HepG2 (cell line): ENCODE data around the gene MAPK7. TPM values are rescaled to one million over a fixed set of nuclear protein-coding genes. Genes with fewer than 3 reads are reported as not detected.

Experiments used
- CAMTA2 ChIP-seq: sonication (generic); formaldehyde crosslinking; IDR thresholded peaks from 2 replicates; pipeline ENCODE4 v1.4.0; 2020; ENCODE audit warnings: mild to moderate bottlenecking, missing genetic modification reagents, borderline replicate concordance
- CCDC6 ChIP-seq: sonication (generic); formaldehyde crosslinking; IDR thresholded peaks from 2 replicates; pipeline ENCODE4 v1.8.1; 2022; ENCODE audit warnings: mild to moderate bottlenecking, missing genetic modification reagents, moderate library complexity
- DR1 ChIP-seq: sonication (generic); formaldehyde crosslinking; IDR thresholded peaks from 2 replicates; pipeline ENCODE4 v1.8.0; 2021; ENCODE audit warnings: mild to moderate bottlenecking, missing genetic modification reagents, inconsistent platforms
- FOSL1 ChIP-seq: sonication (generic); formaldehyde crosslinking; IDR thresholded peaks from 2 replicates; pipeline ENCODE4 v1.9.0; 2021; ENCODE audit warnings: missing genetic modification reagents, borderline replicate concordance
- RARA ChIP-seq: IDR thresholded peaks from 2 replicates; pipeline ENCODE4 v1.6.1; 2016; ENCODE audit warnings: missing genetic modification reagents, missing compliant biosample characterization
- ZKSCAN1 ChIP-seq: fragments of 150-350 bp; IDR thresholded peaks from 2 replicates; pipeline ENCODE4 v1.6.1; 2014; ENCODE audit warnings: low read length
- ZNF75D ChIP-seq: sonication (generic); formaldehyde crosslinking; IDR thresholded peaks from 2 replicates; pipeline ENCODE4 v1.8.1; 2023; ENCODE audit warnings: missing genetic modification reagents, mild to moderate bottlenecking, borderline replicate concordance
- polyA plus RNA-seq, 8 experiments: library from polyadenylated mRNA; depleted of rRNA in 3 of 8; stranded (reverse) in 7 of 8; unstranded in 1 of 8; fragments of >200 nt; fragmentation: Illumina TruSeq in 4 of 8; extraction: Trizol in 4 of 8; gene quantifications; 2 replicates each; pipeline versions ENCODE4 v1.2.1 to v1.2.3, GENCODE V29; 2011 to 2016; ENCODE audit warnings: low read depth in 4 of 8, missing spikeins in 1 of 8, mixed read lengths in 1 of 8; ENCODE audit not compliant: insufficient read depth in 1 of 8
- total RNA-seq, 5 experiments: library from RNA; depleted of rRNA; stranded (reverse); fragments of >200 nt; fragmentation: Illumina TruSeq; extraction: Trizol; gene quantifications; 2 replicates each; pipeline ENCODE4 v1.2.3, GENCODE V29; 2016; ENCODE audit warnings: low read depth in 1 of 5
- TF ChIP-seq, protein P1 (sequence below), 2 experiments: fragments of 450-650 bp in 1 of 2; sonication (generic) in 1 of 2; formaldehyde crosslinking in 1 of 2; IDR thresholded peaks; 2 replicates each; pipeline versions ENCODE4 v1.6.1 to v1.8.0; 2016 to 2022; ENCODE audit warnings: antibody characterized with exemption in 1 of 2, mild to moderate bottlenecking in 1 of 2, missing genetic modification reagents in 1 of 2
- TF ChIP-seq, protein P2 (sequence below): sonication (generic); formaldehyde crosslinking; IDR thresholded peaks from 2 replicates; pipeline ENCODE4 v1.4.0; 2020; ENCODE audit warnings: missing genetic modification reagents, borderline replicate concordance
- TF ChIP-seq, protein P3 (sequence below): sonication (generic); formaldehyde crosslinking; IDR thresholded peaks from 2 replicates; pipeline ENCODE4 v1.4.0; 2020; ENCODE audit warnings: mild to moderate bottlenecking, missing genetic modification reagents

The MAPK7 gene
- total and polyA plus RNA-seq, 2 of the 13 experiments (the other 11 are each of a cell fraction or from before 2014, with no cell fraction given): 2.9 to 5.9 TPM

DNA sequence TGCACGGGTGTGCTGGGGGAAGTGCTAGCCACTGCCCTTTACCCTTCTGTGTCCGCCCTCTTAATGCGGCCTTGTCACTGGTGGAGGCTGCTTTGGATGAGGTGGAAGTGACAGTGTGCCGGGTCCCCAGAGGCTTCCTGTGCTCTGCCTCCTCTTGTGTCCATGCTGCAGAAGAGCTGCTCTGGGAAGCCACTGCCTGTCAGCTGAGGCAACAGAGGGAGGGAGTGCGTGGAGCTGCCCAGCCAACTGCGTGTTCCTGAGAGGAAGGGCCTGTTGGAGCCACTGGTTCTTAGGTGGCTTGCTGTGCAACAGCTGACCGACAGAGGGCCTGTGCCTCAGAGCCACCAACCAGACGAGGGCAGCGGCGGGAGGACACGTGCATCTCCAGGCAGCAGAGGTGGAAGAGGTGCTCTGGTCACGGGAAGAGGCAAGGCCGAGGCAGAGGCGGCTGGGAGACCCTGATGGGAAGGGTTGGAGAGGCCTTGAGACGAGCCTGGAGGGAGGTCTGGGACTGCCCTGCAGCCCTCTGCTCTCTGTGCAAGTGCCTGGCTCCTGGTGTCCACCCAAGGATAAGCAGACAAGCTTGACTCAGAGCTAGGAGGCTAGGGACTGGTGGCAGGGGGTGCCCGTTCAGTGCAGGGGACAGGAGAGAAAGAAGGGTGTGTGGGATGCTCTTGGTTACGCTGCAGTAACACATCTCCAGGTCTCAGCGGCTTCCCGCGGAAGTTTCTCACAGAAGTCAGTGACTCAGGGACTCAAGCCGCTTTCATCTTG is 41.2 kb upstream of the MAPK7 start (continued):
- TF ChIP-seq, protein P1, sequence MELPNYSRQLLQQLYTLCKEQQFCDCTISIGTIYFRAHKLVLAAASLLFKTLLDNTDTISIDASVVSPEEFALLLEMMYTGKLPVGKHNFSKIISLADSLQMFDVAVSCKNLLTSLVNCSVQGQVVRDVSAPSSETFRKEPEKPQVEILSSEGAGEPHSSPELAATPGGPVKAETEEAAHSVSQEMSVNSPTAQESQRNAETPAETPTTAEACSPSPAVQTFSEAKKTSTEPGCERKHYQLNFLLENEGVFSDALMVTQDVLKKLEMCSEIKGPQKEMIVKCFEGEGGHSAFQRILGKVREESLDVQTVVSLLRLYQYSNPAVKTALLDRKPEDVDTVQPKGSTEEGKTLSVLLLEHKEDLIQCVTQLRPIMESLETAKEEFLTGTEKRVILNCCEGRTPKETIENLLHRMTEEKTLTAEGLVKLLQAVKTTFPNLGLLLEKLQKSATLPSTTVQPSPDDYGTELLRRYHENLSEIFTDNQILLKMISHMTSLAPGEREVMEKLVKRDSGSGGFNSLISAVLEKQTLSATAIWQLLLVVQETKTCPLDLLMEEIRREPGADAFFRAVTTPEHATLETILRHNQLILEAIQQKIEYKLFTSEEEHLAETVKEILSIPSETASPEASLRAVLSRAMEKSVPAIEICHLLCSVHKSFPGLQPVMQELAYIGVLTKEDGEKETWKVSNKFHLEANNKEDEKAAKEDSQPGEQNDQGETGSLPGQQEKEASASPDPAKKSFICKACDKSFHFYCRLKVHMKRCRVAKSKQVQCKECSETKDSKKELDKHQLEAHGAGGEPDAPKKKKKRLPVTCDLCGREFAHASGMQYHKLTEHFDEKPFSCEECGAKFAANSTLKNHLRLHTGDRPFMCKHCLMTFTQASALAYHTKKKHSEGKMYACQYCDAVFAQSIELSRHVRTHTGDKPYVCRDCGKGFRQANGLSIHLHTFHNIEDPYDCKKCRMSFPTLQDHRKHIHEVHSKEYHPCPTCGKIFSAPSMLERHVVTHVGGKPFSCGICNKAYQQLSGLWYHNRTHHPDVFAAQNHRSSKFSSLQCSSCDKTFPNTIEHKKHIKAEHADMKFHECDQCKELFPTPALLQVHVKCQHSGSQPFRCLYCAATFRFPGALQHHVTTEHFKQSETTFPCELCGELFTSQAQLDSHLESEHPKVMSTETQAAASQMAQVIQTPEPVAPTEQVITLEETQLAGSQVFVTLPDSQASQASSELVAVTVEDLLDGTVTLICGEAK (IDR thresholded peaks at IDR 0.05): no peak
- TF ChIP-seq, protein P1 (CRISPR knock-in tag; IDR thresholded peaks at IDR 0.05): peak; percentile 71; the same call in 1 of the 2 replicates
- TF ChIP-seq ZNF75D (no peak), FOSL1 (CRISPR knock-in tag) (no peak), CCDC6 (peak; percentile 73), ZKSCAN1 (no peak), CAMTA2 (CRISPR knock-in tag) (no peak), RARA (peak; percentile 52), DR1 (CRISPR knock-in tag) (peak; percentile 58; the same call in 1 of the 2 replicates)
- TF ChIP-seq, protein P2, sequence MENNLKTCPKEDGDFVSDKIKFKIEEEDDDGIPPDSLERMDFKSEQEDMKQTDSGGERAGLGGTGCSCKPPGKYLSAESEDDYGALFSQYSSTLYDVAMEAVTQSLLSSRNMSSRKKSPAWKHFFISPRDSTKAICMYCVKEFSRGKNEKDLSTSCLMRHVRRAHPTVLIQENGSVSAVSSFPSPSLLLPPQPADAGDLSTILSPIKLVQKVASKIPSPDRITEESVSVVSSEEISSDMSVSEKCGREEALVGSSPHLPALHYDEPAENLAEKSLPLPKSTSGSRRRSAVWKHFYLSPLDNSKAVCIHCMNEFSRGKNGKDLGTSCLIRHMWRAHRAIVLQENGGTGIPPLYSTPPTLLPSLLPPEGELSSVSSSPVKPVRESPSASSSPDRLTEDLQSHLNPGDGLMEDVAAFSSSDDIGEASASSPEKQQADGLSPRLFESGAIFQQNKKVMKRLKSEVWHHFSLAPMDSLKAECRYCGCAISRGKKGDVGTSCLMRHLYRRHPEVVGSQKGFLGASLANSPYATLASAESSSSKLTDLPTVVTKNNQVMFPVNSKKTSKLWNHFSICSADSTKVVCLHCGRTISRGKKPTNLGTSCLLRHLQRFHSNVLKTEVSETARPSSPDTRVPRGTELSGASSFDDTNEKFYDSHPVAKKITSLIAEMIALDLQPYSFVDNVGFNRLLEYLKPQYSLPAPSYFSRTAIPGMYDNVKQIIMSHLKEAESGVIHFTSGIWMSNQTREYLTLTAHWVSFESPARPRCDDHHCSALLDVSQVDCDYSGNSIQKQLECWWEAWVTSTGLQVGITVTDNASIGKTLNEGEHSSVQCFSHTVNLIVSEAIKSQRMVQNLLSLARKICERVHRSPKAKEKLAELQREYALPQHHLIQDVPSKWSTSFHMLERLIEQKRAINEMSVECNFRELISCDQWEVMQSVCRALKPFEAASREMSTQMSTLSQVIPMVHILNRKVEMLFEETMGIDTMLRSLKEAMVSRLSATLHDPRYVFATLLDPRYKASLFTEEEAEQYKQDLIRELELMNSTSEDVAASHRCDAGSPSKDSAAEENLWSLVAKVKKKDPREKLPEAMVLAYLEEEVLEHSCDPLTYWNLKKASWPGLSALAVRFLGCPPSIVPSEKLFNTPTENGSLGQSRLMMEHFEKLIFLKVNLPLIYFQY (CRISPR knock-in tag): no peak
- TF ChIP-seq, protein P3, sequence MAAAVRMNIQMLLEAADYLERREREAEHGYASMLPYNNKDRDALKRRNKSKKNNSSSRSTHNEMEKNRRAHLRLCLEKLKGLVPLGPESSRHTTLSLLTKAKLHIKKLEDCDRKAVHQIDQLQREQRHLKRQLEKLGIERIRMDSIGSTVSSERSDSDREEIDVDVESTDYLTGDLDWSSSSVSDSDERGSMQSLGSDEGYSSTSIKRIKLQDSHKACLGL: peak; percentile 84; the same call in 1 of the 2 replicates
